ENCODE measurements around the gene SRPK2.
"Not testable (repeated sequence)": the region's sequence is repeated elsewhere in the genome, so short reads cannot be mapped to it uniquely, and the experiment has no call there.

SRPK2 gene

DNA sequence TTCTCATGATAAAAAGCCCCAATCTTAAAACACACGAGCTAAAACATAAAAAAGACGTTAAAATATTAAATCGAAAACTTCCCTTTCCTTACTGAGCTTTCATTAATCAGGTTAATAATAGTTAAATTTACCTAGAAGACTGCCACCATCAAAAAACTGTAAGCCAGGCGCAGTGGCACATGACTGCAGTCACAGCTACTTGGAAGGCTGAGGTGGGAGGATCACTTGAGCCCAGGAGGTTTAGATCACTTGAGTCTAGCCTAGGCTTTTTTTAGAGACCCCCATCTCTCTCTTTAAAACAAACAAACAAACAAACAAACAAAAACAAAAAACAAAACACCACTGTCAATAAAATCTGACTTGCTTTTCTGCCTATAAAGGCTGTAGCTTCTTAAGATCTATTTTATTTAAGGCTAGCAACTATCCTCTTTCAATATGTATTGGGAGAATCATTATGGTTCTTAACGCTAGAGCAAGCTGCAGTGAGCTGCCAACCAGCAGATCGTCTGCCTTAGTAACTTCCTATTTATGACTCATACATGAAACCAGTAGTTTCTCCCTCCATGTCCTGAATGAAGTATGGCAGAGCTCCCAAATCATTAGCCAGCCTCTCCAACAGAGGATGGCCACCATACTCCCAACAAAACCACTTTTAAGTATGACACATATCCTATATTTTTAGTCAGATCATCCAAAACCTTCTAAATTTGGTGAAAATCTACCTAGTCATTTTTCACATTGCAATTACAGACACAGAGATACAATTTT lies 163.7 kb downstream of the SRPK2 start:
- no peak for DNase-seq (ENCODE audit: low spot score)

GRCh38 chr7:105222953-105223352 lies 165.8 kb downstream of the SRPK2 start:
- DNase-seq (ENCODE audit: low spot score) = no peak

- no peak for DNase-seq (ENCODE audit: low spot score)
These were observed 169.0 kb downstream of the SRPK2 start for GRCh38 chr7:105219771-105220160.

DNA sequence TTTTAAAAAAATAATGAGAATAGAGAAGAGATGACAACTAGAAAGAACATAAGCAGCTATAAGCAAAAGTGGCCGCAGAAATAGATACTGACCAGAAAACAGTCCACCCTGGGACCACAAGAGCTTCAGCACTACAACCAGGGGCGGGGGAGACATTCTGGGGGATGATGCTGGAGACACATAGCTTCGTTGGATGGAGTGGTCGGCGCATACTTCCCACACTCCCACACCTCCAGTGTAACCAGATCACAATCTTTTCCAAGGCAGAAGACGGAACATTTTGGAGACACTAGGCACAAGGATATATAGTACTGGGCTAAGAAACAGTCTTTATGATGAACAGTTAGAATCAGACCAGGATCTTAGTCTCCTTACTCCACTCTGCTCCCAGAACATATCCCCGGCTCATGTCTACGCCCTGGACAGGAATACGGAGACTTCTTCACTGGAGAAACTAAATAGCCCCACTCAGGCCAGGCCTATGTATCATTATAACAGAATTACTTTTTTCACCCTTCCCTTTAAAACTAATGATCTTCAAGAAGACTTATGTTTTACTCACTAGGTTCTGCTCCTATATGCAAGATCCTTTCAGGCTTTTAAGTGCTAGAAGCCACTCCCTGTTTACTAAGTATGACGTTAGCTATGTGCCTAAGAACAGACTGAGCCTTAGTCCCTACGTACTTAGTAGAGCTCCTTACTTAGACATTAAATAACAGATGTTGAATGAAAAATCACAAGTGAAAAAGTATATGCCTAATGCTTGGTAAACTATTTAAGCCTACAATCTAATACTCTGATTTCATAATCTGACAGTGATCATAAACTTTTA lies 169.6 kb downstream of the SRPK2 start:
- DNase-seq (ENCODE audit: low spot score) = no peak

GRCh38 chr7:105218215-105218614 lies 170.5 kb downstream of the SRPK2 start:
- DNase-seq (ENCODE audit: low spot score) = no peak

GRCh38 chr7:105216786-105217185 lies 171.9 kb downstream of the SRPK2 start:
- DNase-seq (ENCODE audit: low spot score) = no peak

DNA sequence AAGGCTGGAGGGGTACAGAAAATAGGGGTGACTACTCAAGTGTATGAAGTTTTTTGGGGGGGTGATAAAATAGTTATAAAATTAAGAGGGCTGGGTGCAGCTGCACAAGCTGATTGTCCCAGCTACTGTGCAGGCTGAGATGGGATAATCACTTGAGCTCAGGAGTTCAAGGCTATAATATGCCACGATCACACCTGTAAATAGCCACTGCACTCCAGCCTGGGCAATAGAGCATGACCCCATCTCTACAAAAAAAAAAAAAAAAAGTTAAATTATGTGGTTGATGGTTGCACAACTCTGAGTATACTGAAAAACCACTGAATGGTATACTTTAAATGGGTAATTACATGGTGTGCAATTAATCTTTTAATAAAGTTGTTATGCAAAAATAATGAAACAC lies 172.9 kb downstream of the SRPK2 start:
- DNase-seq (ENCODE audit: low spot score) = no peak

DNA sequence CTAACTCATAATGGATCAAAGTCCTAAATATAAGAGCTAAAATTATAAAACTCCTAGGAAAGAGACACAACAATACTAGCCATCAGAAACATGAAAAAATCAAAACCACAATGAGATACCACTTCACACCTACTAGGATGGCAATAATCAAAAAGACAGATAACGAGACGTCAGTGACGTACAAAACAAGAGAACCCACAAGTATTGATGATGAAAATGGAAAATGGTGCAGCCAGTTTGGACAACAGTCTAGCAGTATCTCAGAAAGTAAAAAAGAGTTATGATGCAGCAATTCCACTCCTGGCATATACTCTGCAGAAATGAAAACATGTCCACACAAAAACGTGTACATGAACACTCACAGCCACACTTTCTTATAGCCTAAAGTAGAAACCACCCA lies 173.5 kb downstream of the SRPK2 start:
- no peak for DNase-seq (ENCODE audit: low spot score)

GRCh38 chr7:105213611-105214010 lies 175.1 kb downstream of the SRPK2 start:
- DNase-seq (ENCODE audit: low spot score) = no peak

- no peak for DNase-seq (ENCODE audit: low spot score)
These were observed 176.5 kb downstream of the SRPK2 start for GRCh38 chr7:105212212-105212611.

GRCh38 chr7:105210721-105211205 lies 178.0 kb downstream of the SRPK2 start:
- DNase-seq (ENCODE audit: low spot score) = no peak

- DNase-seq (ENCODE audit: low spot score) = no peak
These were observed 178.9 kb downstream of the SRPK2 start for GRCh38 chr7:105209870-105210269.

- DNase-seq (ENCODE audit: low spot score) = no peak
These were observed 179.3 kb downstream of the SRPK2 start for GRCh38 chr7:105209433-105209832.

DNA sequence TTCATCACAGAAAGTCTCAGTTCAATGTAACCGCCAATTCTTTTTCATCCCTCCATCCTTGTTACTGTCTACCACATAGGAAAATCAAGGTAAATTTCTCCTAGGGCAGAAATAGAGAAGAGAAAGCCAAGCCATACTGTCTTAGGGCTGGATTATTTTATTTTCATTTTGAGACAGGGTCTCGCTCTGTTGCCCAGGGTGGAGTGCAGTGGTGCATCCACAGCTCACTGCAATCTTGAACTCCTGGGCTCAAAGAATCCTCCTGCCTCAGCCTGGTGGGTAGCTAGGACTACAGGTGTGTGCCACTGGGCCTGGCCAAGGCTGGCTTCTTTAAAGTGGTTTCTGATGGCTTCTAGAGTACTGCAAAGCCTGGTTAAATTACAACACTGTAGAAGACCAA lies 181.7 kb downstream of the SRPK2 start:
- DNase-seq (ENCODE audit: low spot score) = no peak

GRCh38 chr7:105205592-105206237 lies 183.0 kb downstream of the SRPK2 start:
- DNase-seq (ENCODE audit: low spot score) = no peak

- no peak for DNase-seq (ENCODE audit: low spot score)
These were observed 183.8 kb downstream of the SRPK2 start for GRCh38 chr7:105204953-105205352.

DNA sequence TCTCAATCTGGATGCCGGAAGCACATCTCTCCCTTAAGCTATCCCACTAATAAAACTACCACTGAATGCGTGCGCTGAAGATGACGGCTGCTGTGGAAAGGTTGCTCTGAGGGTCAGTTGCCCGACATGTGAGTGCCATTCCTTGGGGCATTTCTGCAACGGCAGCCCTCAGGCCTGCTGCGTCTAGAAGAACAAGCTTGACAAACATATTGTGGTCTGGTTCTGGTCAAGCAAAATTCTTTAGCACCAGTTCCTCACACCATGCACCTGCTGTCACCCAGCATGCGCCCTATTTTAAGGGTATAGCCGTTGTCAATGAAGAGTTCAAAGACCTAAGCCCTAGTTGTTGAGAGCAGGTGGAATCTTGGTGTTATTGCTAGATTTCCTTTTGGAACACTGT lies 184.2 kb downstream of the SRPK2 start:
- DNase-seq (ENCODE audit: low spot score) = no peak

- DNase-seq (ENCODE audit: low spot score) = no peak
These were observed 186.1 kb downstream of the SRPK2 start for GRCh38 chr7:105202616-105203015.

GRCh38 chr7:105199386-105199785 lies 189.3 kb downstream of the SRPK2 start:
- DNase-seq (ENCODE audit: low spot score) = no peak

DNA sequence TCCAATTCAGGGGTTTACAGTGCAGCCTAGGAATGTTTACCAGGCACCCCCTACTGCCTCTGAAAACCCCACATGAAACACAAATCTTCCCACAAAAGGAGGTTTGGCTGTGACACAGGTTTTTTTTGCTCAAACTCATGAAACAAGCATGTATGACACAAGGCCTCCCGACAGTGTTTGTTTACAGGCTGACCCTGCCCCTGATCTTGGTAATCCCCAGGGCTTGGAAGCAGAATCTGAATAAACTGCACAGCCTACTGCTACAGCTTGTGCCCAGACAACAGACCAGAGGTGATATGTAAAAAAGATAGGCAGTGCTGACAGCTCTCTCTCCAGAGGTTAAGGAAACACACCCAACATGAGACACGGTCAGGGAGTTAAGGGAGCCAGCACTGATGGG lies 190.5 kb downstream of the SRPK2 start:
- DNase-seq (ENCODE audit: low spot score) = no peak

DNA sequence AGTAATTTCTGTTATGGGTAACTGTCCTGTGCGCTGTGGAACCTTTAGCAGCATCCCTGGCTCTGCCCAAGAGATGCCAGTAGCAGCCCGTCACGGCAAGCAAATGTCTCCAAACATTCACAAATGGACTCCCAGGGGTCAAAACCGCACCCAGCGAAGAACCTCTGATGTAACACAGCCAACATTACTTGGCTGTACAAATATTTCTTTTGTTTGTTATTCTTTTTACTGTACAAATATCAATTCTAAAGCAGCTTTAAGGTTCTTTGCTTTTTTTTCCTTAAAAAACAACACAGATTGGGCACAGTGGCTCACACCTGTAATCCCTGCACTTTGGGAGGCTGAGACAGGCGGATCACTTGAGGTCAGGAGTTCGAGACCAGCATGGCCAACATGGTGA lies 192.2 kb downstream of the SRPK2 start:
- DNase-seq (ENCODE audit: low spot score) = no peak

DNA sequence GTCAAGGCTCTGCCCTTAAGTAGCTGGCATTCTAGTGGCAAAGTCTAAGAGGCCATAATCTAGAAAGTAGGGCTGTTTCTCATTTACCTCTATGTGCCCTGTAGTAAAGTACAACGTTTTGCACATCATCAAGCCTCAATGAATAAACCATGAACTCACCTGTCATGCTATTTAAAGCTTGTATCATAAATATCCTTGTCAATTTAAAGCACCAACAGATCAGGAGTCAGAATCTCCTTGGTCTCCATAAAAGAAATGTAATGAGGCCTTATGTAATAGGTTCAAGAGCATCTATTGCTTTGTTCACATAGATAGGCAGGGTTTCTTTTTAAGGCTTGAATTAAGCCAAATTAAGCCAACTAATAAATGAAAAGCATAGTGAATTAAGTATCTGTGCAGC lies 192.8 kb downstream of the SRPK2 start:
- no peak for DNase-seq (ENCODE audit: low spot score)

DNA sequence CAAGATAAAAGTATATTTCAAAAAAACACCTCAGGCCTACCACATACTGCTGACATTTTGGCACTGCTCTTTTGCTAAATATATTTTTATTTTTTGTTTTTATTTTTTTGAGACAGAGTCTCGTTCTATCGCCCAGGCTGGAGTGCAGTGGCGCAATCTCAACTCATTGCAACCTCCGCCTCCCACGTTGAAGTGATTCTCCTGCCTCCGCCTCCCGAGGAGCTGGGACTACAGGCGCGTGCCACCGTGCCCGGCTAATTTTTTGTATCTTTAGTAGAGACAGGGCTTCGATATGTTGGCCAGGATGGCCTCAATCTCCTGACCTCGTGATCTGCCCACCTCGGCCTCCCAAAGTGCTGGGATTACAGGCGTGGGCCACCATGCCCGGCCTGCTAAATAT lies 193.8 kb downstream of the SRPK2 start:
- not testable (repeated sequence) for DNase-seq (ENCODE audit: low spot score)

Measured in D341Med (cell line).